GM21723 (cell line): ENCODE data around the gene MFSD2A.
"Not testable (repeated sequence)": the region's sequence is repeated elsewhere in the genome, so short reads cannot be mapped to it uniquely, and the experiment has no call there.

ENCODE experiments used
- ATAC-seq: cut with Tn5 transposase; IDR thresholded peaks from one replicate; pipeline ENCODE4 v1.9.1; 2021; ENCODE audit warnings: mild to moderate bottlenecking, moderate library complexity; ENCODE audit not compliant: unreplicated experiment

MFSD2A gene

DNA sequence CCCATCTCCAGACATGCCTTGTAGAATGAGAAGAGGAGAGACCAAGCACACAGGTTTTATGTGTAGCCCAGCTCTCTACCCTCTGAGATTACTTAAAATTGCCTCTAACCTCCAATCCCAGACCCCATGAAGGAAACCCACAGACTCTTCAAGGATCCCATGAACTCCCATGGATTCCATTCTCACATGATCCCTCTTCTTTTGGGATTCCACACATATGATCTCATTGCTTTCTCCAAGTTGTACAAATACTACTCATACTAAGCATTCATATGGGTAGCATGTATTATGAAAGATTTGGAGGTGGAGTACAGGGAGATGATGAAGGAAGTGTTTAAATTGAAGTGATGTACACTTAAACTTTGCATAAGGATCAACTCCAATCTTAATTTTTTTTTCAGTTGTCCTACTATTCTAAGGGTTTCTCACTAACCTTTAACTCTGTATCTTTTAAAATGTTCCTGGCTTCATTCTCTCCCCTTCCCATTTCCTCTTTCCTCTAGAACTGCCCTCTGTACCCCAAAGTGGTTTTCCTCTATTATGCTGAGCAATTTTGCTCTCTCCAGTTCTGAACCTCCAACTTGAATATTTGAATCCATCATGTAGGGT lies 41.6 kb downstream of the MFSD2A start:
- no peak for ATAC-seq

DNA sequence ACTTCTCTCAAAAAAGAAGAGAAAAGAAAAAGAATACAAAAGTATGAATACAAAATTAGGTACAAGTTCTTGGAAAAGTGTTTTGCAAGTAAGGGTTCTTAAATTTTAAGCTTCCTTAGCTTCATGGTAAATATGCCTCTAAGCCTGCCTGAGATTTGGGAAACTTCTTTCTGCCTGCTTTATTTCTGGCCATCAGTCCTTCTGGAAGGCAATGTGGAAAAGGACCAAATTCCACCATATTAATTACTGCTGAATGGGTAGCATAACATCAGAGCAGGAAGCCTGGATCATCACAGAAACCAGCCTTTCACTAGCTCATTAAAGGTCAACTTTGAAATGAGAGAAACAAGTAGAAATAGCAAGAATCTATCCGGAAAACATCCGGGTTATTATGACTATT lies 46.5 kb downstream of the MFSD2A start:
- ATAC-seq: no peak

DNA sequence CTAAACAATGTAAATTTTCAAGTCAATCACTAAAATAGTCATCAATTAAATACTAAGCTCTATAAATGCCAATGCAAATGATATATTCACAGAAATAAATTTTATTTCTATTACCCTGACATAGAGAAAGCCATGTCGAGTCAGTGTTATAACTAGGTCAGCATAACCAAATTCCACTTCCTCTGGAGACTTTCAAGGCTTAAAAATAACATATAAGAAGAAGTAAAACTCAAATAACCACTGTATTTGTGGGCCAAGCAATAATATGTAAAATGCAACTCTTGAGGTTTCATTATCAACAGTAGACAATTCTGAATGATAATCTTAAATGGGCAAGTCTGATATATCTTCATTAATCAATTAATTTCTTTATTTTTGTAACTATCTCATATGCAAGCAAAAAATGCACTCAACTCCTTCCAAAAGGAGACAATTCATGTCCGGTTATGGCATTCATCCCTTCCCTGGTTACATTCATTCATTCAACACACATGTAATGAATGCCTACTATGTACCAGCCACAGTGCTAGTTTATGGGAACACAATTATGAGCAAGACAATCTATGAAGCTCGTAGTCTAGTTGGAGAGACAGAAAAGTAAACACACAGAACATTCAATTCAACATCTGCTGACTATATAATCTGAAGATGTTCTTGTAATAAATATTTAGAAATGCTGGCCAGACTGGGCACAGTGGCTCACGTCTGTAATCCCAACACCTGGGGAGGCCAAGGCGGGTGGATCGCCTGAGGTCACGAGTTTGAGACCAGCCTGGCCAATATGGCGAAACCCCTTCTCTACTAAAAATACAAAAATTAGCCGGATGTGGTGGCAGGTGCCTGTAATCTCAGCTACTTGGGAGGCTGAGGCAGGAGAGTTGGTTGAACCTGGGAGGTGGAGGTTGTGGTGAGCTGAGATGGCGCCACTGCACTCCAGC lies 48.5 kb downstream of the MFSD2A start:
- ATAC-seq: no peak

DNA sequence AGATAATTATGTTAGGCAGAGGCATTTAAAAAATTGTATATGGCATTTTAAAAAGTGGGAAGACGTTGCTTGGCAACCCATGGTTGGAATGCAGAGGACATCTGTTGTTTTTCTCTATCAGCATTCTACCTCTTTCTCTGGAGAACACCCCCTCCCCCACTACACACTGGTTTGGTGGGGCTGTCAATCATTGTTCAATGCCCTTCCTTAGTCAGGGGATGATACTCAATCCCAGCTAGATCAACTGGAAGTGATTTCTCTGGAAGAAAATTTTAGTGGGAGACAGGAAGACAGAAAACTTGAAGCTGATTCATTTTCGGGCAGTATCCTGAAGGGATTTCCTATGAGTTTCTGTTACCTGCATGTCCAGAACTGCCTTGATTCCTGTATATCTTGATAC lies 49.9 kb downstream of the MFSD2A start:
- no peak for ATAC-seq

DNA sequence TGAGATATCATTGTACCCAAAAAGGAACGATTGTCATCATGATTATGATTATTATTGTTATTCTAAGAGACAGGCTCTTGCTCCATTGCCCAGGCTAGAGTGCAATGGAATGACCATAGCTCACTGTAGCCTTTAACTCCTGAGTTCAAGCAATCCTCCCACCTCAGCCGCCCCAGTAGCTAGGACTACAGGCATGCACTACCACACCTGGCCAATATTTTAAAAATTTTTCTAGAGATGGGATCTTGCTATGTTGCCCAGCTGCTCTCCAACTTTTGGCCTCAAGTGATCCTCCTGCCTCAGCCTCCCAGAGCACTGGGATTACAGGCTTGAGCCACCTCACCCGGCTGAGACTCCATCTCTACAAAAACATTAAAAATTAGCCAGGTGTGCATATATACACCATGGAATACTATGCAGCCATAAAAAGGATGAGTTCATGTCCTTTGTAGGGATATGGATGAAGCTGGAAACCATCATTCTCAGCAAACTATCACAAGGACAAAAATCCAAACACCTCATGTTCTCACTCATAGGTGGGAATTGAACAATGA lies 52.6 kb downstream of the MFSD2A start:
- not testable (repeated sequence) for ATAC-seq

DNA sequence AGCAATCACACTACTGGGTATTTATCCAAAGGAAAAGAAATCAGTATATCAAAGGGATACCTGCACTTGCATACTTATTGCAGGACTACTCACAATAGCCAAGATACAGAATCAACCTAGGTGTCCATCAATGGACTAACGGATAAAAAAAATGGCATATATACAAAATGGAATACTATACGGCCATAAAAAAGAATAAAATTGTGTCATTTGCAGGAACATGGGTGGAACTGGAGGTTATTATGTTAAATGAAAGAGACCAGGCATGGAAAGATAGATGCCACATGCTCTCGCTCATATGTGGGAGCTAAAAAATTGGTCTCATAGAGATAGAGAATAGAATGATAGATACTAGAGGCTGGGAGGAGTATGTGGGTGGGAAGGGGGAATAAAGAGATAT lies 56.3 kb downstream of the MFSD2A start:
- ATAC-seq: no peak

DNA sequence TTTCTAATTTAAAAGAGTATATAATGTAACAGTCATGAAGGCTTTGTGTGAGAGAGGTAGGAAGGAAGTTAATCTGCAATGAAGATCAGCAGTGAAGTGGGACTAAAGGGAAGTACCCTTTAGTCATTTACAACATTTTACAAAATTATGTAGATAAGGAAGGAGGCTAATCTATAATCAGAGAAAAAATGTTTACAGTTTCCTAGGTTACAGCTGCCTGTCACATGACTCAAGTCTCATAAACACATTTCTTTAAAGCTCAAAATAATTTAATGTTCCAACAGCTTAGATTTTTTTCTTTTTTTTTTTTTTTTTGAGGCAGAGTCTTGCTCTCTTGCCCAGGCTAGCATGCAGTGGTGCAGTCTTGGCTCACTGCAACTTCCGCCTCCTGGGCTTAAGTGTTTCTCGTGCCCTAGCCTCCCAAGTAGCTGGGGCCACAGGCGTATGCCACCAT lies 59.3 kb downstream of the MFSD2A start:
- ATAC-seq: no peak

DNA sequence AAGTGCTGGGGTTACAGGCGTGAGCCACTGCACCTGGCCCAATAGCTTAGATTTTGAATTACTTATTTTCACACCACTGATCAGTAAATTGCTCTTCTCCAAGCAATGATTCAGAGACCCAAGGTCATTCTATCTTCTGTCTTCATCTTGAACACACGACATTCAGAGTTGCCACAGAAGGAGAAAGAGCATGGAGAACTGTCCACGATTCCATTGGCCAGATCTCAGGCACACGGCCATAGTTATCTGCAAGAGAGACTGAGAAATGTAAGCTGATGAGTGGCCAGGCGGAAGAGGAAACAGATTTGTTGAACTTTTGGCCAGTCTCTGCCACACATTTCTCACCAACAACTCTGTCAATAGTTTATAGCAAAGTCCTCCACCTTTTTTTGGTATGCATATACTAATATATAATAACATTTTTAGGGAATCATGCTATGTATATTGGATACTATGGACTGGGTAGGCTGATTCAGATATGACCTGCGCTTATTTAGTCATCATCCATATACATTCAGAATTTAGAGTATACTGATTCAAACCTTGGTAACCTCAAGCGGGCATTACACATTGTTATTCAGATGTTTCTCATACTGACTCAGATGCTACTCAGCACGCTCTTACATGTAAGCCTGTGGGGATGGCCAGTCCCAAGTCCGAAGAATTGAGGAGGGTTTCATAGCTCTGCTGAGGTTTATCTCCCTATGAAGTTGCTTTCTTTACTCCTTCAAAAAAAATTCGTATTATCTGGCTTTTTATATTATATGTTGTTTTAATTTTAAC lies 60.1 kb downstream of the MFSD2A start:
- no peak for ATAC-seq

DNA sequence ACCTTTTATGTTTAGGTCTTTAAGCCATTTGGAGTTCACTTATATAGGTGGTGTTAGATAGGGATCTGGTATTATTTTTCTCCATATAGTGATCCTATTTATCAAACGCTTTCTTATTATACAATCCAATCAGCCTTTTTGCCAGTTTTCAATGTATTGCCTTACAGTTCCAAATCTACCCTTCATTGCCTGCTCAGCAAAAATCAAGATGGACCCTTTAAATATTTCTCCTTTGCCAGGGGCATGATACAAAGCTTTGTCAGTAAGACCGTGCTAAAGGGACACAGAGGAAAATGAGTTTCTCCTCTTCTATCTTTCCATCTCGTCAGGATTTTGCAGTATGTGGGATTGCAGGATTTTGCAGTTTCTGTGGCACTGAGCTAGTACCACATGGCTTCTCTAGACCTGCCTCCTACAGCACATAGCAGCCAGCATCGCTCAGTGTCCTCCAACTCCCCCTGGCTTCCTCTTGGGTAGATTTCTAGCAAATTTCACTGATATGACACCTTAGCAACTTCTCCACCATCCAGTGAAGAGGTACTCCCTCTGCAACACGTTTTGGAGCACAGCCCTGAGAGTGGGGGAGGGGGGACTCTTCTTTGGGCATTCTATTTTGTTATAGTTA lies 63.1 kb downstream of the MFSD2A start:
- ATAC-seq: no peak
